PC-3 (cell line): Measurements from ENCODE around the gene EPB41L3. TPM values are rescaled to one million over a fixed set of nuclear protein-coding genes. Genes with fewer than 3 reads are reported as not detected.
A peak's percentile ranks its signal among the peaks of the same experiment; 100 is the strongest.

Experiments used
- ATAC-seq: fragments of 200-7000 bp; cut with Tn5 transposase; 2 replicates; pipeline ENCODE4 v1.9.1; 2020; ENCODE audit warnings: mild to moderate bottlenecking, moderate library complexity
- BruUV-seq: library from RNA; stranded (reverse); fragments of 400-500 nt; replicated peaks from 2 replicates; lab custom pipeline; 2021; lab: Mats Ljungman, UMichigan
- CTCF ChIA-PET: fragments of 300-600 bp; sonication (Branson Sonifier 250); formaldehyde crosslinking; loops from one replicate; lab custom pipeline; 2022; ENCODE audit warnings: antibody characterized with exemption; lab: Charles Lee
- POLR2A ChIA-PET: fragments of 300-600 bp; sonication (Branson Sonifier 250); formaldehyde crosslinking; loops from one replicate; lab custom pipeline; 2022; ENCODE audit warnings: antibody characterized with exemption; ENCODE audit not compliant: unreplicated experiment; lab: Charles Lee
- DNase-seq: peaks from one replicate; pipeline ENCODE4 v3.0.0-alpha.2; 2015
- H2AFZ ChIP-seq: fragments of 300-600 bp; sonication (generic); 2 replicates; pipeline ENCODE4 v1.6.0; 2016; ENCODE audit warnings: antibody characterized with exemption, low read length
- H3F3A ChIP-seq: fragments of 300-600 bp; sonication (generic); one replicate; pipeline ENCODE4 v1.6.0; 2017; ENCODE audit warnings: antibody characterized with exemption, low read length, control low read depth, mild to moderate bottlenecking; ENCODE audit not compliant: unreplicated experiment
- H3K27ac ChIP-seq: fragments of 300-600 bp; sonication (generic); 2 replicates; pipeline ENCODE4 v1.5.1; 2016; ENCODE audit warnings: mild to moderate bottlenecking, low read length
- H3K27me3 ChIP-seq: fragments of 300-600 bp; sonication (generic); 2 replicates; pipeline ENCODE4 v1.6.1; 2016; ENCODE audit warnings: low read length, mixed read lengths
- H3K36me3 ChIP-seq: fragments of 300-600 bp; sonication (generic); 2 replicates; pipeline ENCODE4 v1.6.1; 2016; ENCODE audit warnings: low read depth, mixed run types, low read length, mixed read lengths
- H3K4me1 ChIP-seq: fragments of 300-600 bp; sonication (generic); 2 replicates; pipeline ENCODE4 v1.5.1; 2016; ENCODE audit warnings: low read length; ENCODE audit not compliant: insufficient read depth
- H3K4me2 ChIP-seq: fragments of 300-600 bp; sonication (generic); 2 replicates; pipeline ENCODE4 v1.6.0; 2016; ENCODE audit warnings: low read length
- H3K4me3 ChIP-seq: fragments of 300-600 bp; sonication (generic); 2 replicates; pipeline ENCODE4 v1.5.1; 2016; ENCODE audit warnings: mild to moderate bottlenecking, low read length, mixed read lengths
- H3K79me2 ChIP-seq: fragments of 300-600 bp; sonication (generic); 2 replicates; pipeline ENCODE4 v1.6.1; 2017; ENCODE audit warnings: low read length, mixed read lengths
- H3K9ac ChIP-seq: fragments of 300-600 bp; sonication (generic); 2 replicates; pipeline ENCODE4 v1.6.0; 2016; ENCODE audit warnings: mild to moderate bottlenecking, low read length
- H3K9me2 ChIP-seq: fragments of 300-600 bp; sonication (generic); replicated peaks from 2 replicates; pipeline ENCODE4 v1.6.1; 2016; ENCODE audit warnings: mixed run types, low read length, mixed read lengths
- H3K9me3 ChIP-seq: fragments of 300-600 bp; sonication (generic); 2 replicates; pipeline ENCODE4 v1.6.1; 2016; ENCODE audit warnings: low read length, mixed read lengths
- H4K20me1 ChIP-seq: fragments of 300-600 bp; sonication (generic); 2 replicates; pipeline ENCODE4 v1.6.1; 2016; ENCODE audit warnings: low read length, mixed read lengths
- CTCF ChIP-seq: fragments of 300-600 bp; sonication (generic); conservative IDR thresholded peaks from 2 replicates; pipeline ENCODE4 v1.5.1; 2017; ENCODE audit warnings: antibody characterized with exemption, low read depth, mild to moderate bottlenecking, low read length
- EZH2 ChIP-seq: fragments of 300-600 bp; sonication (generic); IDR thresholded peaks from one replicate; pipeline ENCODE4 v1.6.1; 2017; ENCODE audit warnings: antibody characterized with exemption, mild to moderate bottlenecking, low read length; ENCODE audit not compliant: unreplicated experiment
- EZH2phosphoT487 ChIP-seq: fragments of 300-600 bp; sonication (generic); IDR thresholded peaks from 2 replicates; pipeline ENCODE4 v1.6.1; 2018; ENCODE audit warnings: mild to moderate bottlenecking, antibody characterized with exemption, low read length, borderline replicate concordance
- intact Hi-C: fragments of 100-400 bp; cut with micrococcal nuclease; formaldehyde crosslinking; loops from 2 replicates; pipeline ENCODE4 v1.9.0; 2023
- total RNA-seq: library from RNA; depleted of rRNA; stranded (reverse); fragments of >200 nt; gene quantifications from 2 replicates; pipeline ENCODE4 v1.2.3, GENCODE V29; 2014

EPB41L3 gene
- total RNA-seq, 1 experiment from 2014 or later: 39.5 TPM

GRCh38 chr18:5506174-5506573 lies 37.6 kb downstream of the EPB41L3 start:
- no peak overlapping the region for H3K4me3 ChIP-seq
- no peak overlapping the region for H3K9ac ChIP-seq
- intact Hi-C loops: no loop called here
- no peaks in the 10 kb centered on the region for H4K20me1 ChIP-seq
- H3K27me3 ChIP-seq: no peaks in the 10 kb centered on the region
- TF ChIP-seq EZH2 (no peak), EZH2phosphoT487 (no peak), CTCF (no peak)
- CTCF ChIA-PET: no interaction called here
- 0 out of 2 replicates have a peak, but pooled peaks cover 4% of the 10 kb centered on the region for H3K79me2 ChIP-seq
- H3K9me2 ChIP-seq: no peaks in the 10 kb centered on the region
- no peak overlapping the region for H3K27ac ChIP-seq
- H3K4me1 ChIP-seq: no peaks in the 10 kb centered on the region
- POLR2A ChIA-PET: no interaction called here
- H3F3A ChIP-seq: no peaks in the 10 kb centered on the region
- no peaks in the 10 kb centered on the region for H3K9me3 ChIP-seq
- no peak overlapping the region for H3K4me2 ChIP-seq
- no peak for ATAC-seq
- H3K36me3 ChIP-seq: no peaks in the 10 kb centered on the region
- H2AFZ ChIP-seq: no peak overlapping the region
- no TSS peak for BruUV-seq
- no peak for DNase-seq

GRCh38 chr18:5503740-5504139 lies 40.1 kb downstream of the EPB41L3 start:
- ChIA-PET CTCF (no interaction called here), POLR2A (no interaction called here)
- no peaks in the 10 kb centered on the region for H3K9me3 ChIP-seq
- H3K9ac ChIP-seq: no peak overlapping the region
- no peaks in the 10 kb centered on the region for H4K20me1 ChIP-seq
- no peak for ATAC-seq
- no peak overlapping the region for H3K4me2 ChIP-seq
- H3K27me3 ChIP-seq: no peaks in the 10 kb centered on the region
- no peak overlapping the region for H2AFZ ChIP-seq
- H3K36me3 ChIP-seq: no peaks in the 10 kb centered on the region
- no peaks in the 10 kb centered on the region for H3K4me1 ChIP-seq
- no TSS peak for BruUV-seq
- TF ChIP-seq CTCF (no peak), EZH2 (no peak), EZH2phosphoT487 (no peak)
- H3K79me2 ChIP-seq: no peaks in the 10 kb centered on the region
- DNase-seq: no peak
- H3F3A ChIP-seq: no peaks in the 10 kb centered on the region
- no peak overlapping the region for H3K27ac ChIP-seq
- intact Hi-C loops: no loop called here
- H3K4me3 ChIP-seq: no peak overlapping the region
- H3K9me2 ChIP-seq: no peaks in the 10 kb centered on the region

GRCh38 chr18:5500158-5500939 lies 43.4 kb downstream of the EPB41L3 start:
- no peaks in the 10 kb centered on the region for H3F3A ChIP-seq
- no peaks in the 10 kb centered on the region for H3K27me3 ChIP-seq
- no TSS peak for BruUV-seq
- H3K9me3 ChIP-seq: no peaks in the 10 kb centered on the region
- H3K36me3 ChIP-seq: no peaks in the 10 kb centered on the region
- no peak for DNase-seq
- intact Hi-C loops: no loop called here
- no peaks in the 10 kb centered on the region for H3K9me2 ChIP-seq
- H3K27ac ChIP-seq: no peak overlapping the region
- no peak overlapping the region for H2AFZ ChIP-seq
- no peak for TF ChIP-seq CTCF
- TF ChIP-seq EZH2: no peak
- TF ChIP-seq EZH2phosphoT487: no peak
- H3K4me3 ChIP-seq: no peak overlapping the region
- H3K79me2 ChIP-seq: 0 out of 2 replicates have a peak, but pooled peaks cover under 1% of the 10 kb centered on the region
- H3K9ac ChIP-seq: no peak overlapping the region
- ChIA-PET CTCF (no interaction called here), POLR2A (no interaction called here)
- ATAC-seq: peak; percentile 35
- H3K4me2 ChIP-seq: no peak overlapping the region
- no peaks in the 10 kb centered on the region for H3K4me1 ChIP-seq
- H4K20me1 ChIP-seq: no peaks in the 10 kb centered on the region
